A673 (cell line): Measurements from ENCODE around the gene LAMB4. TPM values are rescaled to one million over a fixed set of nuclear protein-coding genes. Genes with fewer than 3 reads are reported as not detected.

Source experiments
- BruUV-seq: library from RNA; stranded (reverse); fragments of 400-500 nt; replicated peaks from 2 replicates; lab custom pipeline; 2021; lab: Mats Ljungman, UMichigan
- CTCF ChIA-PET: fragments of 300-600 bp; sonication (Branson Sonifier 250); formaldehyde crosslinking; loops from one replicate; lab custom pipeline; 2022; ENCODE audit warnings: antibody characterized with exemption; lab: Charles Lee
- POLR2A ChIA-PET: fragments of 300-600 bp; sonication (Branson Sonifier 250); formaldehyde crosslinking; loops from one replicate; lab custom pipeline; 2022; ENCODE audit warnings: antibody characterized with exemption; ENCODE audit not compliant: low non-redundant PET; lab: Charles Lee
- DNase-seq: peaks from one replicate; pipeline ENCODE4 v3.0.0-alpha.2; 2015; ENCODE audit warnings: low spot score
- H3K27ac ChIP-seq: fragments of 200-600 bp; sonication (generic); 2 replicates; pipeline ENCODE4 v1.5.1; 2016; ENCODE audit warnings: mixed run types, low read depth, mild to moderate bottlenecking, mixed read lengths, antibody characterized with exemption, low read length; ENCODE audit not compliant: poor library complexity, severe bottlenecking
- H3K27me3 ChIP-seq: fragments of 200-600 bp; sonication (generic); replicated peaks from 2 replicates; pipeline ENCODE4 v1.6.1; 2017; ENCODE audit warnings: mixed run types, low read depth, mild to moderate bottlenecking, mixed read lengths, antibody characterized with exemption, low read length; ENCODE audit not compliant: insufficient read depth, poor library complexity
- H3K36me3 ChIP-seq: fragments of 200-600 bp; sonication (generic); 2 replicates; pipeline ENCODE4 v1.6.1; 2016; ENCODE audit warnings: mixed run types, mild to moderate bottlenecking, mixed read lengths, antibody characterized with exemption, low read length; ENCODE audit not compliant: insufficient read depth, poor library complexity, severe bottlenecking
- H3K4me1 ChIP-seq: fragments of 200-600 bp; sonication (generic); 2 replicates; pipeline ENCODE4 v1.6.1; 2017; ENCODE audit warnings: mixed run types, mild to moderate bottlenecking, mixed read lengths, antibody characterized with exemption, low read length; ENCODE audit not compliant: insufficient read depth, poor library complexity, severe bottlenecking
- H3K4me3 ChIP-seq: fragments of 200-600 bp; sonication (generic); 2 replicates; pipeline ENCODE4 v1.5.1; 2016; ENCODE audit warnings: low read depth, mixed run types, mild to moderate bottlenecking, mixed read lengths, low read length; ENCODE audit not compliant: poor library complexity, severe bottlenecking
- H3K9me3 ChIP-seq: fragments of 200-600 bp; sonication (generic); 2 replicates; pipeline ENCODE4 v1.6.1; 2016; ENCODE audit warnings: mixed run types, low read depth, mild to moderate bottlenecking, mixed read lengths, antibody characterized with exemption, low read length; ENCODE audit not compliant: poor library complexity, severe bottlenecking
- CTCF ChIP-seq: fragments of 300-800, 200-600 bp; sonication (generic); conservative IDR thresholded peaks from 2 replicates; pipeline ENCODE4 v1.5.1; 2017; ENCODE audit warnings: low read depth, mild to moderate bottlenecking, antibody characterized with exemption, low read length, moderate library complexity, mixed read lengths
- EZH2 ChIP-seq: fragments of 200-600 bp; sonication (generic); IDR thresholded peaks from 2 replicates; pipeline ENCODE4 v1.6.1; 2017; ENCODE audit warnings: borderline replicate concordance, low read depth, mild to moderate bottlenecking, mixed read lengths, antibody characterized with exemption, low read length; ENCODE audit not compliant: poor library complexity, severe bottlenecking
- intact Hi-C: fragments of 100-400 bp; cut with micrococcal nuclease; formaldehyde crosslinking; loops from one replicate; pipeline ENCODE4 v1.10.0; 2022; ENCODE audit not compliant: unreplicated experiment
- total RNA-seq: library from RNA; stranded (reverse); gene quantifications from 2 replicates; pipeline ENCODE4 v1.2.3, GENCODE V29; 2021

The LAMB4 gene
- total RNA-seq, 1 experiment from 2014 or later, result 0.21 TPM

- intact Hi-C loops, result no loop called here
- no TSS peak for BruUV-seq
- H3K9me3 ChIP-seq, result no peaks in the 10 kb centered on the region
- no peak overlapping the region for H3K27ac ChIP-seq
- POLR2A ChIA-PET, result no interaction called here
- peaks cover 74% of the 10 kb centered on the region for H3K36me3 ChIP-seq
- H3K27me3 ChIP-seq, result no peaks in the 10 kb centered on the region
- TF ChIP-seq CTCF, result no peak
- no peak for TF ChIP-seq EZH2
- no peak overlapping the region for H3K4me3 ChIP-seq
- no peaks in the 10 kb centered on the region for H3K4me1 ChIP-seq
- CTCF ChIA-PET, result no interaction called here
- no peak for DNase-seq
These were observed 148.7 kb downstream of the LAMB4 start for GRCh38 chr7:107981466-107981865.

- BruUV-seq, result no TSS peak
- Histone ChIP-seq H3K4me1 (no peaks in the 10 kb centered on the region), H3K27me3 (no peaks in the 10 kb centered on the region), H3K4me3 (no peak overlapping the region), H3K9me3 (no peaks in the 10 kb centered on the region), H3K36me3 (peaks cover 71% of the 10 kb centered on the region), H3K27ac (no peak overlapping the region)
- intact Hi-C loops, result no loop called here
- ChIA-PET POLR2A (no interaction called here), CTCF (no interaction called here)
- TF ChIP-seq CTCF, result no peak
- TF ChIP-seq EZH2, result no peak
- no peak for DNase-seq
These were observed 149.4 kb downstream of the LAMB4 start for GRCh38 chr7:107980671-107981190.

DNA sequence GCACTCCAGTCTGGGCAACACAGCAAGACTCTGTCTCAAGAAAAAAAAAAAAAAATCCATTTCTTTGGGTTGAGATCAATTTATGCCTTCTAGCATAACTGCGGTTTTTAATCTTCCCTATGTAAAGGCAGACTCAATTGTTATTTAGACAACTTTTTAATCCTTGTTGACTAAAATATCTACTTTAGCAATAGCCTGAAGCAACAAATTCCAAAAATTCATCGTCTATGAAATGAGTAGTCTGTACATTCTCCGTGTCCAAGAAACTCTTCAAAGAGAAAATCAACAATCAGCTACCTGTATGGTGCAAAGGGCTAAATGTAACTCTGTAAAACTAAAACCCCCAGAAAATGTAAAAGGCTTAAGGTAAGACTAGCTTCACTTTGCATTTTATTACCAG is 150.0 kb downstream of the LAMB4 start:
- ChIA-PET CTCF (no interaction called here), POLR2A (no interaction called here)
- no peak overlapping the region for H3K4me3 ChIP-seq
- intact Hi-C loops, result no loop called here
- H3K27ac ChIP-seq, result no peak overlapping the region
- BruUV-seq, result no TSS peak
- no peaks in the 10 kb centered on the region for H3K27me3 ChIP-seq
- TF ChIP-seq EZH2 (no peak), CTCF (no peak)
- peaks cover 74% of the 10 kb centered on the region for H3K36me3 ChIP-seq
- no peak for DNase-seq
- no peaks in the 10 kb centered on the region for H3K4me1 ChIP-seq
- no peaks in the 10 kb centered on the region for H3K9me3 ChIP-seq
